ENCODE measurements around the gene ZNF385A. TPM values are rescaled to one million over a fixed set of nuclear protein-coding genes. Genes with fewer than 3 reads are reported as not detected.

Gene ZNF385A
- total and polyA plus RNA-seq, 9 of the 15 experiments (the other 6 are each of a cell fraction or from before 2014, with no cell fraction given), result 1.0 to 111 (median 7.7) TPM

GRCh38 chr12:54398218-54398617 lies 13.7 kb upstream of the ZNF385A start (continued):
- TF ChIP-seq ELK3 (CRISPR knock-in tag; IDR thresholded peaks at IDR 0.05) (no peak), HSF4 (CRISPR knock-in tag; IDR thresholded peaks at IDR 0.05; ENCODE audit: borderline replicate concordance) (no peak), MAFK (IDR thresholded peaks at IDR 0.05; ENCODE audit: low read length) (no peak), SIN3B (IDR thresholded peaks at IDR 0.05; ENCODE audit: low read depth) (no peak)

GRCh38 chr12:54397157-54397556 lies 12.6 kb upstream of the ZNF385A start:
- Histone ChIP-seq H3K4me3 (no peak overlapping the region), H3K27ac (ENCODE audit: extremely low read depth, low read depth, low read length) (no peak overlapping the region), H3K9me3 (replicated peaks; ENCODE audit: control insufficient read depth, insufficient read depth, low read depth, low read length) (no peaks in the 10 kb centered on the region), H3K9me1 (ENCODE audit: control insufficient read depth, insufficient read depth, low read length) (peaks cover 3% of the 10 kb centered on the region), H3K36me3 (ENCODE audit: control insufficient read depth, insufficient read depth, low read length) (peaks cover 82% of the 10 kb centered on the region), H3K79me2 (ENCODE audit: control insufficient read depth, insufficient read depth, low read length) (peaks cover 22% of the 10 kb centered on the region; the same call in 1 of the 3 replicates), H3K4me2 (ENCODE audit: insufficient read depth, low read length) (no peak overlapping the region), H4K20me1 (replicated peaks; ENCODE audit: control insufficient read depth, insufficient read depth, low read length) (no peaks in the 10 kb centered on the region; the same call in none of the 2 replicates), H3K27me3 (ENCODE audit: control insufficient read depth in 2 of 2, insufficient read depth in 2 of 2, low read length in 2 of 2) (no peaks in the 10 kb centered on the region), H2AFZ (ENCODE audit: low read depth, low read length) (no peak overlapping the region), H3K4me1 (replicated peaks in 1 of 2; ENCODE audit: control insufficient read depth in 2 of 2, insufficient read depth in 2 of 2, low read length in 2 of 2) (peaks cover 14 to 18% of the 10 kb centered on the region in 2 experiments; a peak in 4 of 5 replicates), H3K9ac (ENCODE audit: insufficient read depth in 1 of 2, low read depth in 2 of 2, low read length in 2 of 2) (peak overlapping the region in 1 of 2 experiments; percentile 29; a peak in 1 of 4 replicates)
- no peak for TF ChIP-seq LARP7 (IDR thresholded peaks at IDR 0.05)
- TF ChIP-seq NFIC (IDR thresholded peaks at IDR 0.05), result peak; percentile 54
- ChIA-PET POLR2A (interaction anchor here (0.9 to 3.1 kb wide), 2 partner anchors 9 to 42 kb away, joined by 3 to 13 read pairs; no protein-coding TSS in a partner anchor), CTCF (ENCODE audit: low intra/inter-chr PET ratio) (interaction anchor here (0.7 kb wide), 2 partner anchors 32 to 181 kb away, joined by 3 to 7 read pairs; no protein-coding TSS in a partner anchor)
- ATAC-seq, result no peak
- DNase-seq (ENCODE audit: extremely low read depth in 1 of 4, low spot score in 3 of 4), result no peak
- BruUV-seq (replicated peaks), result no TSS peak
- in situ Hi-C loops (cut with MboI), result loop anchor here (10.0 kb wide), 1 partner anchor 48 kb away; no protein-coding TSS in a partner anchor
- 100% methylated on average over 1 of the region's 1 CpG for WGBS (ENCODE audit: insufficient coverage, low coverage, missing lambda C conversion rate)
- no peak for FAIRE-seq
- intact Hi-C loops (cut with micrococcal nuclease), result no loop called here
